Heart right ventricle (tissue), 16 donors: ENCODE results near the gene SPCS3. TPM values are rescaled to one million over a fixed set of nuclear protein-coding genes. Genes with fewer than 3 reads are reported as not detected.

Source experiments
- ATAC-seq, 8 donors: fragments of 200-7000 bp; cut with Tn5 transposase; one replicate each; pipeline ENCODE4 v1.9.1; 2020; ENCODE audit warnings: mild to moderate bottlenecking in 8 of 8, moderate library complexity in 8 of 8, moderate number of reproducible peaks in 1 of 8
- DNase-seq, 2 donors: peaks; one replicate each; pipeline ENCODE4 v3.0.0-alpha.2; 2020
- H3K27ac ChIP-seq, 10 donors: fragments of 200-600 bp; sonication (generic) in 2 of 10; one replicate each; pipeline versions ENCODE4 v1.5.0 to v1.8.0; 2020 to 2022; ENCODE audit warnings: mild to moderate bottlenecking in 3 of 10
- H3K27me3 ChIP-seq, 7 donors: fragments of 200-600 bp; one replicate each; pipeline ENCODE4 v1.8.0; 2021 to 2022; ENCODE audit warnings: mild to moderate bottlenecking in 2 of 7
- H3K36me3 ChIP-seq, 9 donors: fragments of 200-600 bp; sonication (generic) in 1 of 9; one replicate each; pipeline versions ENCODE4 v1.5.0 to v1.8.0; 2020 to 2022; ENCODE audit warnings: mild to moderate bottlenecking in 2 of 9
- H3K4me1 ChIP-seq, 9 donors: fragments of 200-600 bp; sonication (generic) in 1 of 9; one replicate each; pipeline versions ENCODE4 v1.5.0 to v1.8.0; 2020 to 2022; ENCODE audit warnings: mild to moderate bottlenecking in 4 of 9
- H3K4me3 ChIP-seq, 10 donors: fragments of 200-600 bp; sonication (generic) in 2 of 10; one replicate each; pipeline versions ENCODE4 v1.5.0 to v1.8.0; 2020 to 2022; ENCODE audit warnings: mild to moderate bottlenecking in 7 of 10, moderate library complexity in 2 of 10
- H3K9me3 ChIP-seq, 11 donors: fragments of 200-600 bp in 10 of 11; sonication (generic) in 2 of 11; one replicate each; pipeline versions ENCODE4 v1.5.0 to v1.8.0; 2013 to 2022; ENCODE audit warnings: mild to moderate bottlenecking in 2 of 11, control low read depth in 1 of 11, moderate library complexity in 1 of 11
- CTCF ChIP-seq, 9 donors: fragments of 200-600 bp; sonication (generic) in 2 of 9; IDR thresholded peaks; one replicate each; pipeline versions ENCODE4 v1.5.0 to v1.8.0; 2021 to 2022; ENCODE audit warnings: antibody characterized with exemption in 9 of 9, mild to moderate bottlenecking in 5 of 9, moderate library complexity in 1 of 9
- WGBS, 2 donors: extraction: QIAGEN DNeasy Blood & Tissue Kit; methylation state at CpG; one replicate each; pipeline ENCODE4 v1.1.7; 2013; ENCODE audit warnings: inconsistent platforms in 1 of 2; 5-methylcytosine and 5-hydroxymethylcytosine counted together
- intact Hi-C, 10 donors: fragments of 100-400 bp; cut with DNase I; formaldehyde crosslinking; loops; one replicate each; pipeline versions ENCODE4 v1.11.1 to v1.14.2; 2022
- polyA plus RNA-seq, 2 donors: library from polyadenylated mRNA; stranded (reverse); fragments of 200-250 nt; gene quantifications; one replicate each; pipeline ENCODE4 v1.2.3, GENCODE V29; 2013
- total RNA-seq, 10 donors: library from RNA; stranded (reverse); fragmentation: NEBNext Ultra II Directional in 3 of 10; extraction: Animal tissue kit (Norgen Biotek cat#: 25700) in 3 of 10; gene quantifications; one replicate each; pipeline versions ENCODE4 v1.2.1 to v1.2.4, GENCODE V29; 2021 to 2023
- donor health status: Arrhythmogenic right ventricular cardiomyopathy.
- donor health status: ischemic (EF 13 %, LVEDD 7.1; RV severe dilation, severe dysfunction).
- donor health status: healthy with polysubstance abuse.
- donor health status: DM: no; HTN: yes; CAD: no.
- donor health status: DM: no; HTN: no; CAD: no.
- donor health status: ischemic (EF 25% LVEDD 6.9; RV normal size, moderate dysfunction).
- donor health status: ischemic (EF 25% LVEDD 5.7; RV mildly dilated, moderate dysfunction).
- donor health status: healthy.
- donor health status: DM: yes; HTN: yes; CAD: no.
- donor health status: Ischemic cardiomyopathy.
- donor health status: ischemic (EF 35%, LVEDD 5.7; RV mildly dilated, moderate dysfunction).
- donor health status: nonischemic (EF 11% LVEDD 7.7; RV severe dilation, severe dysfunction).
- donor health status: DM: yes; HTN: yes; CAD: no.
- donor health status: PGD.
- donor health status: ischemic (EF 29% LVEDD 5.4; RV normal size, mild dysfunction).
- donor health status: nonischemic (EF 23%, LVEDD 6.1; RV moderate dilation, normal function).

Gene SPCS3
- total and polyA plus RNA-seq, 12 donors: 21.7 to 122 (median 90.9) TPM

DNA sequence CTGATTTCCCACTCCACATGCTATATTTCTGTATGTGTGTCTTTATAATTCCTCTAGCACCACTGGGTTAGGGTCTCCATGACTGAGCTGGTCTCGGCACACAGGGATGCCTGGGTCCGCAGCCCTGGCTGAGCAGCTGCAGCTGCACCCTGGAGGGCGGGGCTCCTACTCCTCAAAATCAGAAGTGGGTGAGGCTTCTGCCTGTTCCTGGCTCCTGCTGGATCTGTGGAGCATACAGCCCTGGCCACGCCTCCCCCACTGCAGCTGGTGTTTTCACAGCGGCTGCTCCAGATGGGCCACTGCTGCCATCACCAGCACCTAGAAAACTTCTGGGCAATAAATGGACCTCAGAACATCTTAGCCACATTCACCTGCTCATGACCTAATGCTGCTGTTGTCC is 30.9 kb downstream of the SPCS3 start:
- 98 to 100% methylated on average over 5 of the region's 5 CpGs for WGBS, 2 donors
- H3K4me3 ChIP-seq: no peak overlapping the region
- no peak overlapping the region for H3K27ac ChIP-seq
- no peaks in the 10 kb centered on the region for H3K27me3 ChIP-seq
- H3K36me3 ChIP-seq: no peaks in the 10 kb centered on the region
- H3K9me3 ChIP-seq: peaks cover 0 to 17% (median 0%) of the 10 kb centered on the region in 11 donors
- TF ChIP-seq CTCF (IDR thresholded peaks at IDR 0.05): no peak
- intact Hi-C loops: no loop called here
- ATAC-seq: no peak
- H3K4me1 ChIP-seq: peaks cover 0 to 4% (median 0%) of the 10 kb centered on the region in 9 donors
- no peak for DNase-seq

GRCh38 chr4:176354884-176355283 is 35.1 kb downstream of the SPCS3 start:
- no peaks in the 10 kb centered on the region for H3K36me3 ChIP-seq
- ATAC-seq: no peak
- no peak for DNase-seq
- TF ChIP-seq CTCF (IDR thresholded peaks at IDR 0.05): no peak
- no peaks in the 10 kb centered on the region for H3K4me1 ChIP-seq
- H3K4me3 ChIP-seq: no peak overlapping the region
- H3K27me3 ChIP-seq: no peaks in the 10 kb centered on the region
- no peak overlapping the region for H3K27ac ChIP-seq
- intact Hi-C loops: no loop called here
- WGBS, 2 donors: 79 to 80% methylated on average over 1 of the region's 1 CpG
- peaks cover 0 to 17% (median 0%) of the 10 kb centered on the region in 11 donors for H3K9me3 ChIP-seq

DNA sequence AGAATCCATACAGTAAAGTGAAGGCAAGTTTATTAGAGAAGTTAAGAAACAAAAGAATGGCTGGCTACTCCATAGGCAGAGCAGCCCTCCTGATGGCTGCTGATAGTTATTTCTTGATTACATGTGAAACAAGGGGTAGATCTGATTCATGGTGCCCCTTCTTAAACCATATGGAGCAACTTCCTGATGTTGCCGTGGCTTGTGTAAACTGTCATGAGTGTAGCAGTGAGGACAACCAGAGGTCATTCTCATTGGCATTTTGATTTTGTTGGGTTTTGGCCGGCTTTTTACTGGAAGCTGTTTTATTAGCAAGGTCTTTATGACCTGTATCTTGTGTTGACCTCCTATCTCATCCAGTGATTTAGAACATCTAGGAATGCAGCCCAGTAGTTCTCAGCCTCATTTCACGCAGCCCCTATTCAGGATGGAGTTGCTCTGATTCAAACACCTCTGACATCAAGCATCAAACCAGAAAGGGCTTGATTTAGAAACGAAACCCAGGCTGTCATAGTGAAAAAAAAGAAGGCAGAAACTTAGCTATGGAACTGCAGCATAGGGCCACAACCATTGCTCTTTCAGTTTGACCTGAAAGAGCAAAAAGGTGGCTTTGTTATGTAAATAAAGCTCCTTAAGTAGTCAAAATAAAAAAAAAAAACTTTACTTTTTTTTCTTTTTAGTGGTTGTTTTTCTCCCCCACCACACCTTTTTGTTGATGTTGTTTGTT is 37.8 kb downstream of the SPCS3 start:
- H3K4me1 ChIP-seq: no peaks in the 10 kb centered on the region
- no peaks in the 10 kb centered on the region for H3K27me3 ChIP-seq
- intact Hi-C loops: no loop called here
- ATAC-seq (no peak), DNase-seq (no peak)
- no peak overlapping the region for H3K27ac ChIP-seq
- WGBS, 2 donors: 70% methylated on average over 4 of the region's 4 CpGs
- no peak overlapping the region for H3K4me3 ChIP-seq
- peaks cover 0 to 17% (median 0%) of the 10 kb centered on the region in 11 donors for H3K9me3 ChIP-seq
- TF ChIP-seq CTCF (IDR thresholded peaks at IDR 0.05): no peak
- H3K36me3 ChIP-seq: no peaks in the 10 kb centered on the region

DNA sequence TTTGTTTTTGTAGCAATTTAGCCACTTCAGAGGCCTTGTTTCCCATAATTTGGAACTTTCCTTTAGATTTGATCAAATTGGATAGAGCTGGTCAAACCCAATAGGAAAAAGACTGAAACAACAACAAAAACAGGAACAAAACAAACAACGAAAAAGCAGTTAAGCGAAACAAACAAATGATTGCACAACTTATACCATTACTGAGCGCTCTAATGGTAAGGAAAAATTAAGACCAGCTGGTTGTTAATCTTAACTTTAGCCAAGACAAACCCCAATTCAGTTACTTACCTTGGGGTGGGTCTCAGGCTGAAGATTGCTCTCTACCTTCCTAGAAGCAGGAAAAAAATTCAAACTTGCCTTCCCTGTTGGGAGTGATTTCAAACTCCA is 38.3 kb downstream of the SPCS3 start:
- intact Hi-C loops: no loop called here

More for the DNA sequence above, 38.3 kb downstream of the SPCS3 start:
- H3K9me3 ChIP-seq: peaks cover 0 to 17% (median 0%) of the 10 kb centered on the region in 11 donors
- no peak overlapping the region for H3K4me3 ChIP-seq
- H3K4me1 ChIP-seq: no peaks in the 10 kb centered on the region
- no peaks in the 10 kb centered on the region for H3K36me3 ChIP-seq
- no peak overlapping the region for H3K27ac ChIP-seq
- WGBS, 2 donors: 95 to 97% methylated on average over 3 of the region's 3 CpGs
- TF ChIP-seq CTCF (IDR thresholded peaks at IDR 0.05): no peak
- no peak for DNase-seq
- H3K27me3 ChIP-seq: no peaks in the 10 kb centered on the region
- no peak for ATAC-seq
